Effector CD4-positive, alpha-beta T cell (primary cell): ENCODE measurements around the gene SKA3. TPM values are rescaled to one million over a fixed set of nuclear protein-coding genes. Genes with fewer than 3 reads are reported as not detected.
A peak's percentile ranks its signal among the peaks of the same experiment; 100 is the strongest.
"Not testable (repeated sequence)": the region's sequence is repeated elsewhere in the genome, so short reads cannot be mapped to it uniquely, and the experiment has no call there.

Source experiments
- DNase-seq: peaks from one replicate; pipeline ENCODE4 v3.0.0-alpha.2; 2020
- total RNA-seq: gene quantifications from one replicate; lab custom pipeline; 2026; lab: John Stamatoyannopoulos, UW

SKA3 gene
- total RNA-seq = not detected

GRCh38 chr13:21176215-21176981 is at the start of gene SKA3, which contains the start of gene MRPL57:
Gene SKA3, minus strand, starts transcription at chr13:21176552. Its CDS starts 75 bp downstream, at chr13:21176477.
Gene MRPL57, plus strand, starts transcription at chr13:21176658. Its CDS starts 259 bp downstream, at chr13:21176917.
- peak; percentile 92 for DNase-seq

DNA sequence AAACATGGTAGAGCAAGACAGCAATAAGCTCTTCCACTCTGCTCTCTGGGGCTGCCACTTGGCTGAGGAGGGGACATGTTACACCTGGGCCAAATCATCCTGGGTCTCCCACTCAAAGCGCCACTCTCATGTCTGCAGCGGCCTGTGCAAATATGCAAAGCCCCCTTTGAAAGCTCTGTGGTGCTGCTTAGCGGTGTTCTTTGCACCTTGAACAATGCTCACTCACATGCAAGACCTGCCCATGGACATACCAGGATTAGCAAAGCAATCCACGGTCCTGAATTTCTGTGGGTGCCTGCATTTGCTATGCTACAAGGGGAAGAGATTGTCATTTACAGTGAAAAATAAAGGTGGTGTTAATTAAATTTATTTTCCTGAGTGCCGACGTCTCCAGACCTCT is 48.7 kb upstream of the SKA3 start:
- no peak for DNase-seq

DNA sequence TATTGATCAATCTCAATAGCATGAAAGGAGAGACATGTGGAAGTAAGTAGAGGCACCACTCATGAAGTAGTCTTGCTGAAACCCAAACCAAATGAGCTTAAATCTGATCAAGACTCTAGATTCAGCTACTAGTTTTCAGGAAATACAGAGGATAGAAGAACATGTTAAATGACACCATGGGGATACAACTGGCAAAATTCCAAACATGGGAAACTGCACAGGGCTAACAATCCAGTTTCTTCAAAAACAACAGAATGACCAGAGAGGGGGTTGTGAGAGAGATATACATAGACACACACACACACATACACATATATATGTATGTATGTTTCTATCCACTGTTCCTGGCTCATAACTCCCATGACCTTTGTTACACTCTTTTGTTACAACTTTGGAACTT is 44.9 kb upstream of the SKA3 start:
- no peak for DNase-seq

DNA sequence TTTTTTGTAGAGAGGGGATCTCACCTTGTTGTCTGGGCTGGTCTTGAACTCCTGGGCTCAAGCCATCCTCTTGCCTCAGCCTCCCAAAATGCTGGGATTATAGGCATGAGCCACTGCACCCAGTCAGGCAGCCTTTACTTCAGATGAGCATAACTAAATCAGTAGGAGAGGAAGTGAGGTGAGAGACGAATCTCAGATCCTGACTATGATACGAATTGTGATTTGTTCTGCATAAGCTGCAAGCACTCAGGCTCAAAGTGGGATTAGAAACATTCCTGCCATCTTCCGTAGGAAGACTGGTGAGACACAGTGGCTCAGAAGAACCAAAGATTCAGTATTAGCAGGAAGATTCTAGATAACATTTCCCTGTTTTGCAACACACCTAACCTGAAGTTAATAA is 43.4 kb upstream of the SKA3 start:
- not testable (repeated sequence) for DNase-seq

DNA sequence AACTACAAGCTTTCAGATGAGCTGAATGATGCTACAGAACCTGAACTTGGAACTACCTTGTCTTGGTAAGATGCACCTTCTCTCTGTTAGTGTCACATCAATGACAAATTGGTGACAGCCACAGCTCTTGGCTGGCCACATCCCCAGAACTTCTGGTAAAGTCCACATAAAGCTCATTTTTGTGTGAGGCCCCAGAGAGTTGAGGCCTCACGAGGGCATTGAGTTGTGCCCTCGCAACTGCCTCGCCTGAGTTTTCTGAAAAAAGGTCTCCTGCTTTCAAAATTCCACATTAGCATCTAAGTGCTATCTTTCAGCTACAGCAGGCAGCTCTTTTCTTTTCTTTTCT is 42.7 kb upstream of the SKA3 start:
- DNase-seq = no peak

DNA sequence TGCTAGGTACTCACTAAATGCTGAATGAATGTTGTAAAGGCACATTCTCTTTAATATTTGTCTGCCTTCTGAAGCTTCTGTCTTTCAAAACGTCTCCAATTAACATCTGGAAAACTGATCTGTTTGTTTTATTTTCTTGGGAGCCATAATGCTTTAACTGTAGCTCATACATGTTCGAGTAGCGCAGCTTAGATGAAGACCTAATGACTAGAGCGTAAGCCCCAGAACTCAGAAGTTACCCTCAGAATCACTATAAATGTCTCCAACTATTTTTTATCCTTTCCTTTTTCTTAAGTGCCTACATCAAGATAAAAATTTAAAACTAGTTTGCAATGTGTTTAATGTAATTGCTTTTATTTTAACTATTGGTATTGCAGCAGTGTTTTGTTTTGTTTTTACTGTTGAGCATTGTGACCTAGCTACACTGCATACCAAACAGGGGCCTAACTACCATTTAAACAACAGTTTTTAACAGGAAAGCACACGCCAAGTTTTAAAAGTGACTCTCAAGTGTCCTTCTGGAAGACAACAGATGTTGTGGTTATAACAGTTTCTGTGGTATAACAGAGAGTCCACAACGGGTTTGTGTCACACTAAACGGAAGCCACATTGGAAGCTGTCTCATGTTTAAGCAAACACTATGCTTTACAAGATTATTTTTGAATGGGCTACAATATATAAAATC is 42.1 kb upstream of the SKA3 start:
- DNase-seq = no peak

DNA sequence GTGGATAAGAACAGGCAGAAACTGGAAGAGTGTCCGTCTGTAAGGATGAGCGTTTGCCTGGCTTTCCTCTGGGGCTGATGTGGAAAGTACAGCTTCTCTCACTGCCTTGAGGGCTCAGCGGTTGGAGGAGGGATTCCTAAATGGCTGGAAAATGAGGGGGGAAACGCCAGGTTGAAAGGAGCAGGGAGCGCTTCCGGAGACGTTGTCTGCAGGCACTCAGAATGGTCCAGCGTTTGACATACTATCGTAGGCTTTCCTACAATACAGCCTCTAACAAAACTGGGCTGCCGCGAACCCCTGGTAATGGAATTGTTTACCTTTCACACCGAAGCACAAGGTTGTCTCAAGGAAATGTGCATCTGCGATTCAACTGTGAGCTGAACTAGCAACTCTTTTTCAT is 40.0 kb upstream of the SKA3 start:
- no peak for DNase-seq

DNA sequence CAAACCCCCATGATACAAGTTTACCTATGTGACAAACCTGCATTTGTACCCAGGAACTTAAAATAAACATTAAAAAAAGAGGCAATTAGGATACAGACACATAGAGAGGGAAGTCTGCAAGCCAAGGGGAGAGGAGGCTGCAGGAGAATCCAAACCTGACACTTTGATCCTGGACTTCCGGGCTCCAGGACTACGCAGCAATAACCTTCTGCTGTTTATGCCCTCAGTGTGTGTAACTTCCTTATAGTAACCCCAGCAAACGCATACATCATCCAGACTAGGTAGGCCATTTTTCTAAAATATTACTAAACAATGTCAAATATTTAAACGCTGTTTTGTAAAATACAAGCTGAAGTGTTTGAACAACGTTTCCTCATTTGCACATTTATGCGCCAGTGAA is 39.1 kb upstream of the SKA3 start:
- DNase-seq = not testable (repeated sequence)

DNA sequence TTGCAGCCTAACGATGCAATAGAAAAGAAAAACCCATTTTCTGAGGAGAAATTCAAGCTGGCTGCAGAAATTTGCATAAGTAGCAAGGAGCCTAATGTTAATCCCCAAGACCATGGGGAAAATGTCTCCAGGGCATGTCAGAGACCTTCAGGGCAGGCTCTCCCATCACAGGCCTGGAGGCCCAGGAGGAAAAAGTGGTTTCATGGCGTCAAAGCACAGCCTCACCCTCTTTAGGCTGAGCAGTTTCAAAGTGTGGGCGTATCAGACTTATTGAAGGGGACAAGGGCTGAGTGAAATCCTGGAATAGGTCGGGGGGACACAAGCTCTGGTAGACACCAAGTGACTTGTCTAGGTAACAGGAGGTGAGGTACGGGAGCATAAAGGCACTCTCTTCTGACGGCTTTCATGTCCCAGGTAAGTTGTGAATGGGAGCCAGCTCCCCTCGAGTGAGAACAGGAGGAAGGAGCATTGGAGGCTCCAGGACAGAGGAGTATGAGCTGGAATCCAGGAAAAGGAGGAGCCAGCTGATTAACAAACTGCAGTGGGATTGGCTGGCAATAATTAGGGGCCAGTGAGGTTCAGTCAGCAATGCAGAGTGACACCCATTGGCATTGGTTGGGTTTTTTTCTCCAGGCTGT is 35.9 kb upstream of the SKA3 start:
- DNase-seq = no peak

DNA sequence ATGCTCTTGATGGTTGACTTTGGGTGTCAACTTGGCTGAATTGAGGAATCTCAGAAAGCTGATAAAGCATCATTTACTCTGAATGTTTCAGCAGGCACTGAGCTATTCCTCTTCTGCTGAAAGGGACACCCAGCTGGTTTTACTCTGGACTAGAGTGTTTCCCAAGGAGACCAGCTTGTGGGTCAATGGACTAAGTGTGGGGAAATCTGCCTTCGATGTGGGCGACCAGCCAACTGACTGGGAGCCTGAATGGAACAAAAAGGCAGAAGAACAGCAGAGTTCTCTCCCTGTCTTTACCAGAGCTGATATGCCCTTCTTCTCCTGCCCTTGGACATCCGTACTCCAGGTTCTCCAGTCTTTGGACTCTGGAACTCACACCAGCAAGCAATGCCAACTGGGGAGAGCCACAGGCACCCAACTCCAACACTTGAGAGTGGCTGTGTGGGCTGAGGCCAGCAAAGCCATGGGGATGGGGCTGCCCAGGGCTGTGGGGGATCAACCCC is 32.4 kb upstream of the SKA3 start:
- no peak for DNase-seq

DNA sequence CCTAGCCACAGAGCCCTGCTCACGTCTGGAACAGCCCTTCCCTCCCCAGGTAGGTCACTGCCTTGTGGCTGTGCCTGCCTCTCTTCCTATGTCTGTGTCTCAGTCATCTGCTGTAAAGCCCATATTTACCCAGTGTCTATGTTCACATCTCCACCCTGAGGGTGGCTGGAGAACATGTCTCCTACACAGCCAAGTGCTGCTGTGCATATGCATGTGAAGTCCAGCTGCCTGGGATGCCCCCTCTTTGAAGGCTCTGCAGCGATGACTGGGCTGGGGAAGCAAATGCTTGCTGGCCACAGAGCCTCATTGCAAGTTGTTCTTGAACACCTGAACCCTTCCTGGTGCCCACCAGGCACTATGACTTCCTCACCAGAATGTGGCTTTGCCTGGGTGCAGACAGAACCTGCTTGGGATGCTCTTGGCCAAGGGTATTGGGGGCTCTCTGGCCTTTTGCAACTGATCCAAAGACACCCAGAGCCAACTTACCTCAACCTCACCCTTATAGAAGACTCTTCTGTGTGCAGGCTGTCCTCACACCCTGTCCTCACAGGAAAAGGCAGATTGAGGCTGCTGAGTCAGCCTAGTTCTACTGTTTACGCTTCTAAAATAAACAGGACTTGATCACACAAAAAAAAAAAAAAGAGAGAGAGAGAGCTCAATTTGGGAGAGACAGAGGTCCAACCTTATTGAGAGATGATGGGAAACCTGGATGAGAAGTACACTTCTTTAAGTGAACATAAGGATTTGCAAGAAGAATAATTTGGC is 26.6 kb upstream of the SKA3 start:
- no peak for DNase-seq

DNA sequence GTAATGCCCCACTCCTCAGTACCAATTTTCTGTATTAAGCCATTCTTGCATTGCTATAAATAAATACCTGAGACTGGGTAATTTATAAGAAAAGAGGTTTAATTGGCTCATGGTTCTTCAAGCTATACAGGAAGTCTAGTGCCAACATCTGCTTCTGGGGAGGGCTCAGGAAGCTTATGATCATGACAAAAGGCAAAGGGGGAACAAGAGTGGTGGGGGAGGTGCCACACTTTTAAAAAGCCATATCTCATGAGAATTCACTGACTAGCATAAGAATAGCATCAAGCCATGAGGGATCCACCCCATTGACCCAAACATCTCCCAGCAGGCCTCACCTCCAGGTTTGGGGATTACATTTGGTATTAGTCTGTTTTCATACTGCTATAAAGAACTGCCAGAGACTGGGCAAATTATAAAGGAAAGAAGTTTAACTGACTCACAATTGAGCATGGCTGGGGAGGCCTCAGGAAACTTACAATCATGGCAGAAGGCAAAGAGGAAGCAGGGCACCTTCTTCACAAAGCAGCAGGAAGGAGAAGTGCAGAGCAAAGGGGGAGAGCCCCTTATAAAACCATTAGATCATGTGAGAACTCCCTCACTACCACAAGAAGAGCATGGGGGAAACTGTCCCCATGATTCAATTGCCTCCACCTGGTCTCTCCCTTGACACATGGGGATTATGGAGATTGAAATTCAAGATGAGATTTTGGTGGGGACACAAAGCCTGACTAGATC is 25.3 kb upstream of the SKA3 start:
- DNase-seq = not testable (repeated sequence)

DNA sequence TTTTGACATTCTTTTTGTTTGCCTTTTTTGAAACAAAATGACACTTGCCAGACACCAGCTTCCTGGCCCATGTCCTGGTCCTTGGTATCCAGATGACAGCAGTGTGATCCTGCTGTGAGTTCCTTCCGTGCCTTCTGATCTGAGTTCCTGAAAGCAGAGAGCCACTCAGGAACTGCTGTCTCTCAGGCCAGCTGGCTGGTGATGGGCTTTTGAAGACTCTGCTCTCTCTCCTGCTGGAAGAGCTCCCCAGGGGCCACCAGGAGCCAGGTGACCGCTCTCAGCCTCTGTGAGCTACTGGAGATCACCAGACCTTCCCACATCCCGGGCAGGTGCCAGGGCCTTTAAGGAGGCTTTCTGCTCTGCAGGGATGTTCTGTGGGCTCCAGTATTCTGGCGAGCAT is 22.0 kb upstream of the SKA3 start:
- DNase-seq = not testable (repeated sequence)

GRCh38 chr13:21197606-21198225 is 21.4 kb upstream of the SKA3 start:
- not testable (repeated sequence) for DNase-seq

DNA sequence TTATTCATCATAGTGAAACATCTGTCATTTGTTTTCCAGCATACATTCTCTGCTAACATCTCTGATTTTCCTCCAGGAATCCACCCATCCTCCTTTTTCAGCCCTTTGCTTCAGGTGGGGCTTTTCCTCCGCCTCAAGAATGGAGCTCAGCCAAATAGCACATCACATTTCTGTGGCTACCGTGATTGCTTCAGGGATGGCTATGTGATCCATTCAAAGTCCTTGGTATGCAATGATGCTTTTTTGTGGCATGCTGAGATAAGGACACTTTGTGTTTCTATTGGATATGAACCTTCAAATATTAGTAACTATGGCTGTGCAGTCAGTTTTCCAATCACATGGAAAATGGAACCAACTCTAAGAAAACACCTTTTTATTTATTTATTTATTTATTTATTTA is 18.4 kb upstream of the SKA3 start:
- DNase-seq = not testable (repeated sequence)

DNA sequence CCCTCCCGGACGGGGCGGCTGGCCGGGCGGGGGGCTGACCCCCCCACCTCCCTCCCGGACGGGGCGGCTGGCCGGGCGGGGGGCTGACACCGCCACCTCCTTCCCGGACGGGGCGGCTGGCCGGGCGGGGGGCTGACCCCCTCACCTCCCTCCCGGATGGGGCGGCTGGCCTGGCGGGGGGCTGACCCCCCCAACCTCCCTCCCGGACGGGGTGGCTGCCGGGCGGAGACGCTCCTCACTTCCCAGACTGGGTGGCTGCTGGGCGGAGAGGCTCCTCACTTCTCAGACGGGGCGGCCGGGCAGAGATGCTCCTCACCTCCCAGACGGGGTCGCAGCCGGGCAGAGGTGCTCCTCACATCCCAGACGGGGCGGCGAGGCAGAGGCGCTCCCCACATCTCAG is 10.1 kb upstream of the SKA3 start:
- DNase-seq = not testable (repeated sequence)

GRCh38 chr13:21181671-21182070 is 5.3 kb upstream of the SKA3 start:
- DNase-seq = no peak

DNA sequence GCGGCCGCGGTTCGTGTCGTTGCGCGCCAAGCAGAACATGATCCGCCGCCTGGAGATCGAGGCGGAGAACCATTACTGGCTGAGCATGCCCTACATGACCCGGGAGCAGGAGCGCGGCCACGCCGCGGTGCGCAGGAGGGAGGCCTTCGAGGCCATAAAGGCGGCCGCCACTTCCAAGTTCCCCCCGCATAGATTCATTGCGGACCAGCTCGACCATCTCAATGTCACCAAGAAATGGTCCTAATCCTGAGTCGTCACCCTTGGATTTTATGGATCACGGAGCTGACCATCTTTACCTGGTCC is 581 bp upstream of the SKA3 start:
- DNase-seq = no peak

DNA sequence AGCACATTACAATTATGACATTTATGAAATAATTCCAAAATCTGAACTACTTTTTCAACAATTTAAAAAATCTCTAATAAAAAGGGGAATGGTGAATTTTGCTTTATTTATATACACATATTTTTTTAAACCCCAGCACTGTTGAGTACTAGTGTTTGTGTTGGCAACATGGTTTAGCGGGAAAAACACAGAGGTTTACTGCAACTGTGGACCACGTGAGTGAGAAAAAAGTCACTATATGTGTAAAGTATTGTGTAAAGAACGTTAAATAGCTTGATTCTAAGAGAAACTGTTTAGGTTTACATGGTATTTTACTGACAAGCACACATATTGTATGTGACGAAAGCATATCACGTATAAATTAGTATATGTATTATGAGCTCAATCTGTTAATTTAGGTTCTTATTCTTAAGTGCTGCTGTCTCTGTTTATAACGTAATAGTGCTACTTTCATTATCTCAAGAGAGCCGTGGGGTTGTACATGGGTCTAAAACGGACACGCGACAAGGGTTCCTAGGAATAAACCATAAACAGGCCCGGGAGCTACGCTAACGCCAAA is 617 bp downstream of the SKA3 start:
- no peak for DNase-seq

DNA sequence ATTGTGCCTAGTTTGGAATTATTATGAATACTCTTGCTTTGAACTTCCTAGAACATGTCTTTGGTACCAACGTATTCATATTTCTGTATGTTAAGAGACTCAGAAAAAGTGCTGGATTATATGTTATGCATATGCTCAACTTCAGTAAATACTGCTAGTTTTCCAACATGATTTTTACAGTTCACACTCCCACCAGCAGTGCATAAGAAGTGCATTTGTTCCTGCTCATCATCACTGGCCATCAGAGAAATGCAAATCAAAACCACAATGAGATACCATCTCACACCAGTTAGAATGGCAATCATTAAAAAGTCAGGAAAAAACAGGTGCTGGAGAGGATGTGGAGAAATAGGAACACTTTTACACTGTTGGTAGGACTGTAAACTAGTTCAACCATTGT is 2.6 kb downstream of the SKA3 start:
- DNase-seq = not testable (repeated sequence)

- no peak for DNase-seq
Observed at GRCh38 chr13:21171420-21171819, 4.9 kb downstream of the SKA3 start.

GRCh38 chr13:21165606-21166005 is 10.7 kb downstream of the SKA3 start:
- DNase-seq = not testable (repeated sequence)
